Liver (tissue), 9 donors: ENCODE measurements around the gene CDH4. TPM values are rescaled to one million over a fixed set of nuclear protein-coding genes. Genes with fewer than 3 reads are reported as not detected.
"Not testable (repeated sequence)": the region's sequence is repeated elsewhere in the genome, so short reads cannot be mapped to it uniquely, and the experiment has no call there.

Source experiments
- DNase-seq: peaks from one replicate; pipeline ENCODE4 v3.0.0-alpha.2; 2017; ENCODE audit warnings: low spot score
- H3K27ac ChIP-seq, 2 donors: one replicate each; pipeline ENCODE4 v1.7.0; 2013; ENCODE audit warnings: inconsistent platforms in 2 of 2, low read length in 2 of 2, control low read depth in 1 of 2, low read depth in 1 of 2, mild to moderate bottlenecking in 1 of 2
- H3K27me3 ChIP-seq, 4 donors: one replicate each; pipeline versions ENCODE4 v1.6.1 to v1.7.0; 2013; ENCODE audit warnings: low read length in 3 of 4, inconsistent platforms in 1 of 4, mild to moderate bottlenecking in 1 of 4, moderate library complexity in 1 of 4; ENCODE audit not compliant: control insufficient read depth in 4 of 4, insufficient read depth in 4 of 4
- H3K36me3 ChIP-seq, 4 donors: one replicate each; pipeline versions ENCODE4 v1.6.1 to v1.7.0; 2013; ENCODE audit warnings: low read length in 3 of 4, mild to moderate bottlenecking in 3 of 4, low read depth in 1 of 4, moderate library complexity in 1 of 4; ENCODE audit not compliant: control insufficient read depth in 4 of 4, insufficient read depth in 3 of 4
- H3K4me1 ChIP-seq, 4 donors: one replicate each; pipeline versions ENCODE4 v1.6.1 to v1.7.0; 2013; ENCODE audit warnings: low read length in 3 of 4, mild to moderate bottlenecking in 3 of 4, moderate library complexity in 1 of 4; ENCODE audit not compliant: control insufficient read depth in 4 of 4, insufficient read depth in 4 of 4
- H3K4me3 ChIP-seq, 3 donors: one replicate each; pipeline versions ENCODE4 v1.6.1 to v1.7.0; 2013; ENCODE audit warnings: low read length in 3 of 3, control low read depth in 1 of 3, low read depth in 1 of 3, mild to moderate bottlenecking in 1 of 3
- H3K9ac ChIP-seq, 2 donors: one replicate each; pipeline ENCODE4 v1.7.0; 2013; ENCODE audit warnings: low read length in 2 of 2, mild to moderate bottlenecking in 2 of 2, moderate library complexity in 2 of 2, control low read depth in 1 of 2, low read depth in 1 of 2
- H3K9me3 ChIP-seq, 4 donors: one replicate each; pipeline versions ENCODE4 v1.6.1 to v1.7.0; 2013; ENCODE audit warnings: low read length in 3 of 4; ENCODE audit not compliant: control insufficient read depth in 4 of 4
- ATF3 ChIP-seq: IDR thresholded peaks from 2 replicates; pipeline ENCODE4 v1.6.1; 2016; ENCODE audit warnings: antibody characterized with exemption
- EGR1 ChIP-seq, 2 donors: IDR thresholded peaks; 2 replicates each; pipeline ENCODE4 v1.6.1; 2016 to 2018; ENCODE audit warnings: antibody characterized with exemption in 2 of 2, low read depth in 2 of 2
- FOXA1 ChIP-seq: IDR thresholded peaks from 2 replicates; pipeline ENCODE4 v1.6.1; 2016; ENCODE audit warnings: antibody characterized with exemption
- FOXA2 ChIP-seq: IDR thresholded peaks from 2 replicates; pipeline ENCODE4 v1.6.1; 2016; ENCODE audit warnings: antibody characterized with exemption
- GABPA ChIP-seq, 2 donors: IDR thresholded peaks in 1 of 2; conservative IDR thresholded peaks in 1 of 2; 2 replicates each; pipeline ENCODE4 v1.6.1; 2016; ENCODE audit warnings: antibody characterized with exemption in 2 of 2, mild to moderate bottlenecking in 1 of 2, moderate library complexity in 1 of 2
- HNF4A ChIP-seq, 2 donors: conservative IDR thresholded peaks; 2 replicates each; pipeline ENCODE4 v1.6.1; 2016; ENCODE audit warnings: antibody characterized with exemption in 2 of 2, mild to moderate bottlenecking in 2 of 2
- HNF4G ChIP-seq: IDR thresholded peaks from 2 replicates; pipeline ENCODE4 v1.6.1; 2016; ENCODE audit warnings: antibody characterized with exemption
- JUND ChIP-seq, 2 donors: IDR thresholded peaks; 2 replicates each; pipeline ENCODE4 v1.6.1; 2016; ENCODE audit warnings: antibody characterized with exemption in 2 of 2
- NR2F2 ChIP-seq: IDR thresholded peaks from 2 replicates; pipeline ENCODE4 v1.6.1; 2016; ENCODE audit warnings: antibody characterized with exemption
- RAD21 ChIP-seq, 2 donors: IDR thresholded peaks; 2 replicates each; pipeline ENCODE4 v1.6.1; 2016; ENCODE audit warnings: antibody characterized with exemption in 2 of 2, mild to moderate bottlenecking in 2 of 2
- RXRA ChIP-seq, 2 donors: IDR thresholded peaks; 2 replicates each; pipeline ENCODE4 v1.6.1; 2017 to 2018; ENCODE audit warnings: antibody characterized with exemption in 2 of 2, mild to moderate bottlenecking in 1 of 2
- SP1 ChIP-seq: IDR thresholded peaks from 2 replicates; pipeline ENCODE4 v1.6.1; 2018; ENCODE audit warnings: antibody characterized with exemption, mild to moderate bottlenecking
- TAF1 ChIP-seq: conservative IDR thresholded peaks from 2 replicates; pipeline ENCODE4 v1.6.1; 2016; ENCODE audit warnings: antibody characterized with exemption, mild to moderate bottlenecking
- YY1 ChIP-seq: IDR thresholded peaks from 2 replicates; pipeline ENCODE4 v1.6.1; 2016; ENCODE audit warnings: antibody characterized with exemption, mild to moderate bottlenecking
- WGBS: extraction: QIAGEN DNeasy Blood & Tissue Kit; methylation state at CpG from one replicate; pipeline ENCODE4 v1.1.7; 2013; 5-methylcytosine and 5-hydroxymethylcytosine counted together
- polyA plus RNA-seq, 2 donors: library from polyadenylated mRNA; stranded (reverse) in 1 of 2; unstranded in 1 of 2; fragments of 200-250 nt in 1 of 2; fragments of >200 nt in 1 of 2; fragmentation: Nextera tagmentation in 1 of 2; extraction: Ambion mirVana in 1 of 2; gene quantifications; one replicate each; pipeline versions ENCODE4 v1.2.1 to v1.2.3, GENCODE V29; 2013 to 2015
- total RNA-seq, 2 donors: library from RNA; depleted of rRNA; stranded (reverse); fragments of >200 nt; gene quantifications; one replicate each; pipeline ENCODE4 v1.2.3, GENCODE V29; 2014
- TF ChIP-seq, protein P1 (sequence below): fragments of 150-350 bp; IDR thresholded peaks from 2 replicates; pipeline ENCODE4 v1.5.1; 2017; ENCODE audit warnings: improper control_type of control experiment, low read depth, low read length; ENCODE audit not compliant: missing input control
- TF ChIP-seq, protein P2 (sequence below): IDR thresholded peaks from 2 replicates; pipeline ENCODE4 v1.6.1; 2016; ENCODE audit warnings: antibody characterized with exemption
- TF ChIP-seq, protein P3 (sequence below): IDR thresholded peaks from 2 replicates; pipeline ENCODE4 v1.6.1; 2016; ENCODE audit warnings: antibody characterized with exemption, mild to moderate bottlenecking
- TF ChIP-seq, protein P4 (sequence below): IDR thresholded peaks from 2 replicates; pipeline ENCODE4 v1.6.1; 2016; ENCODE audit warnings: antibody characterized with exemption
- donor health status: healthy.
- donor health status: healthy.
- donor health status: healthy.
- donor health status: healthy.
- donor health status: healthy.

CDH4 gene
- total and polyA plus RNA-seq, 4 donors: 0.03 to 0.25 (median 0.19) TPM; not detected in 1

DNA sequence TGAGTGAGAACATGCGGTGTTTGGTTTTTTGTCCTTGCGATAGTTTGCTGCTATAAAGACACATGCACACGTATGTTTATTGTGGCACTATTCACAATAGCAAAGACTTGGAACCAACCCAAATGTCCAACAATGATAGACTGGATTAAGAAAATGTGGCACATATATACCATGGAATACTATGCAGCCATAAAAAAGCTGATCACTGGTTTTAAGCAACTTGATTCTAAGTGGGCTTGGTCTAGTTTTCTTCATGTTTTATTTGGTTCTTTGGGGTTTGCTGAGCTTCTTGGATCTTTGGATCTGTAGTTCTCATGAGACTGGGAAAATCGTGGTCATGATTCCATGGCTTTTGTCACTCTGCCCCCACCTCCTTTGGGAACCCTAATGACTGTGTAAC lies 227.4 kb downstream of the CDH4 start:
- not testable (repeated sequence) for DNase-seq, H3K4me3 ChIP-seq, H3K4me1 ChIP-seq, H3K9me3 ChIP-seq, H3K9ac ChIP-seq, H3K27ac ChIP-seq, H3K36me3 ChIP-seq, H3K27me3 ChIP-seq
- 87% methylated on average over 4 of the region's 4 CpGs for WGBS

GRCh38 chr20:61480158-61480825 lies 228.2 kb downstream of the CDH4 start:
- no peak overlapping the region for H3K9ac ChIP-seq
- 85% methylated on average over 16 of the region's 16 CpGs for WGBS
- no peaks in the 10 kb centered on the region for H3K36me3 ChIP-seq
- no peak overlapping the region for H3K4me3 ChIP-seq
- peaks cover 0 to 5% (median 0%) of the 10 kb centered on the region in 4 donors for H3K27me3 ChIP-seq
- no peaks in the 10 kb centered on the region for H3K9me3 ChIP-seq
- TF ChIP-seq YY1 (no peak), EGR1 (IDR thresholded peaks at IDR 0.05; ENCODE audit: low read depth in 2 of 2) (no peak), RXRA (IDR thresholded peaks at IDR 0.05) (no peak), JUND (IDR thresholded peaks at IDR 0.05) (no peak), ATF3 (no peak), RAD21 (IDR thresholded peaks at IDR 0.05) (no peak), HNF4A (conservative IDR thresholded peaks at IDR 0.05) (no peak), NR2F2 (no peak), FOXA2 (no peak), HNF4G (no peak), GABPA (IDR thresholded peaks at IDR 0.05 in 1 of 2, conservative IDR thresholded peaks at IDR 0.05 in 1 of 2) (no peak), SP1 (no peak), FOXA1 (no peak), TAF1 (no peak)
- TF ChIP-seq, protein P1, sequence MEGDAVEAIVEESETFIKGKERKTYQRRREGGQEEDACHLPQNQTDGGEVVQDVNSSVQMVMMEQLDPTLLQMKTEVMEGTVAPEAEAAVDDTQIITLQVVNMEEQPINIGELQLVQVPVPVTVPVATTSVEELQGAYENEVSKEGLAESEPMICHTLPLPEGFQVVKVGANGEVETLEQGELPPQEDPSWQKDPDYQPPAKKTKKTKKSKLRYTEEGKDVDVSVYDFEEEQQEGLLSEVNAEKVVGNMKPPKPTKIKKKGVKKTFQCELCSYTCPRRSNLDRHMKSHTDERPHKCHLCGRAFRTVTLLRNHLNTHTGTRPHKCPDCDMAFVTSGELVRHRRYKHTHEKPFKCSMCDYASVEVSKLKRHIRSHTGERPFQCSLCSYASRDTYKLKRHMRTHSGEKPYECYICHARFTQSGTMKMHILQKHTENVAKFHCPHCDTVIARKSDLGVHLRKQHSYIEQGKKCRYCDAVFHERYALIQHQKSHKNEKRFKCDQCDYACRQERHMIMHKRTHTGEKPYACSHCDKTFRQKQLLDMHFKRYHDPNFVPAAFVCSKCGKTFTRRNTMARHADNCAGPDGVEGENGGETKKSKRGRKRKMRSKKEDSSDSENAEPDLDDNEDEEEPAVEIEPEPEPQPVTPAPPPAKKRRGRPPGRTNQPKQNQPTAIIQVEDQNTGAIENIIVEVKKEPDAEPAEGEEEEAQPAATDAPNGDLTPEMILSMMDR: no peak
- TF ChIP-seq, protein P2, sequence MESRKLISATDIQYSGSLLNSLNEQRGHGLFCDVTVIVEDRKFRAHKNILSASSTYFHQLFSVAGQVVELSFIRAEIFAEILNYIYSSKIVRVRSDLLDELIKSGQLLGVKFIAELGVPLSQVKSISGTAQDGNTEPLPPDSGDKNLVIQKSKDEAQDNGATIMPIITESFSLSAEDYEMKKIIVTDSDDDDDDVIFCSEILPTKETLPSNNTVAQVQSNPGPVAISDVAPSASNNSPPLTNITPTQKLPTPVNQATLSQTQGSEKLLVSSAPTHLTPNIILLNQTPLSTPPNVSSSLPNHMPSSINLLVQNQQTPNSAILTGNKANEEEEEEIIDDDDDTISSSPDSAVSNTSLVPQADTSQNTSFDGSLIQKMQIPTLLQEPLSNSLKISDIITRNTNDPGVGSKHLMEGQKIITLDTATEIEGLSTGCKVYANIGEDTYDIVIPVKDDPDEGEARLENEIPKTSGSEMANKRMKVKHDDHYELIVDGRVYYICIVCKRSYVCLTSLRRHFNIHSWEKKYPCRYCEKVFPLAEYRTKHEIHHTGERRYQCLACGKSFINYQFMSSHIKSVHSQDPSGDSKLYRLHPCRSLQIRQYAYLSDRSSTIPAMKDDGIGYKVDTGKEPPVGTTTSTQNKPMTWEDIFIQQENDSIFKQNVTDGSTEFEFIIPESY: no peak
- TF ChIP-seq, protein P3, sequence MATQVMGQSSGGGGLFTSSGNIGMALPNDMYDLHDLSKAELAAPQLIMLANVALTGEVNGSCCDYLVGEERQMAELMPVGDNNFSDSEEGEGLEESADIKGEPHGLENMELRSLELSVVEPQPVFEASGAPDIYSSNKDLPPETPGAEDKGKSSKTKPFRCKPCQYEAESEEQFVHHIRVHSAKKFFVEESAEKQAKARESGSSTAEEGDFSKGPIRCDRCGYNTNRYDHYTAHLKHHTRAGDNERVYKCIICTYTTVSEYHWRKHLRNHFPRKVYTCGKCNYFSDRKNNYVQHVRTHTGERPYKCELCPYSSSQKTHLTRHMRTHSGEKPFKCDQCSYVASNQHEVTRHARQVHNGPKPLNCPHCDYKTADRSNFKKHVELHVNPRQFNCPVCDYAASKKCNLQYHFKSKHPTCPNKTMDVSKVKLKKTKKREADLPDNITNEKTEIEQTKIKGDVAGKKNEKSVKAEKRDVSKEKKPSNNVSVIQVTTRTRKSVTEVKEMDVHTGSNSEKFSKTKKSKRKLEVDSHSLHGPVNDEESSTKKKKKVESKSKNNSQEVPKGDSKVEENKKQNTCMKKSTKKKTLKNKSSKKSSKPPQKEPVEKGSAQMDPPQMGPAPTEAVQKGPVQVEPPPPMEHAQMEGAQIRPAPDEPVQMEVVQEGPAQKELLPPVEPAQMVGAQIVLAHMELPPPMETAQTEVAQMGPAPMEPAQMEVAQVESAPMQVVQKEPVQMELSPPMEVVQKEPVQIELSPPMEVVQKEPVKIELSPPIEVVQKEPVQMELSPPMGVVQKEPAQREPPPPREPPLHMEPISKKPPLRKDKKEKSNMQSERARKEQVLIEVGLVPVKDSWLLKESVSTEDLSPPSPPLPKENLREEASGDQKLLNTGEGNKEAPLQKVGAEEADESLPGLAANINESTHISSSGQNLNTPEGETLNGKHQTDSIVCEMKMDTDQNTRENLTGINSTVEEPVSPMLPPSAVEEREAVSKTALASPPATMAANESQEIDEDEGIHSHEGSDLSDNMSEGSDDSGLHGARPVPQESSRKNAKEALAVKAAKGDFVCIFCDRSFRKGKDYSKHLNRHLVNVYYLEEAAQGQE: no peak
- TF ChIP-seq, protein P4, sequence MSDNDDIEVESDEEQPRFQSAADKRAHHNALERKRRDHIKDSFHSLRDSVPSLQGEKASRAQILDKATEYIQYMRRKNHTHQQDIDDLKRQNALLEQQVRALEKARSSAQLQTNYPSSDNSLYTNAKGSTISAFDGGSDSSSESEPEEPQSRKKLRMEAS: no peak
- H3K4me1 ChIP-seq: no peaks in the 10 kb centered on the region
- no peak overlapping the region for H3K27ac ChIP-seq
- no peak for DNase-seq
